Keratinocyte (primary cell): ENCODE data around the gene JUP. TPM values are rescaled to one million over a fixed set of nuclear protein-coding genes. Genes with fewer than 3 reads are reported as not detected.

Experiments used
- DNase-seq: peaks from one replicate; pipeline ENCODE4 v3.0.0-alpha.2; 2011; ENCODE audit warnings: low read depth, missing footprints, low spot score
- FAIRE-seq: peaks from 2 replicates; lab custom pipeline; 2011; peaks lifted over from hg19 to GRCh38; lab: Jason Lieb, UNC
- H2AFZ ChIP-seq: 2 replicates; pipeline ENCODE4 v1.6.0; 2012; ENCODE audit warnings: low read length, control low read depth, inconsistent platforms; ENCODE audit not compliant: control insufficient read depth
- H3K27ac ChIP-seq: 2 replicates; pipeline ENCODE4 v1.5.1; 2011; ENCODE audit warnings: low read length; ENCODE audit not compliant: control insufficient read depth, insufficient read depth
- H3K27me3 ChIP-seq: 3 replicates; pipeline ENCODE4 v1.6.0; 2011; ENCODE audit warnings: low read length; ENCODE audit not compliant: control insufficient read depth, insufficient read depth; ENCODE audit errors: extremely low read depth
- H3K36me3 ChIP-seq, 2 experiments: 2 replicates in 1 of 2; 3 replicates in 1 of 2; pipeline ENCODE4 v1.5.1; 2011; ENCODE audit warnings: low read length in 2 of 2, mild to moderate bottlenecking in 1 of 2; ENCODE audit not compliant: control insufficient read depth in 2 of 2, insufficient read depth in 2 of 2; ENCODE audit errors: extremely low read depth in 1 of 2
- H3K4me1 ChIP-seq: 3 replicates; pipeline ENCODE4 v1.5.1; 2011; ENCODE audit warnings: low read length; ENCODE audit not compliant: control insufficient read depth, insufficient read depth; ENCODE audit errors: extremely low read depth
- H3K4me2 ChIP-seq: 3 replicates; pipeline ENCODE4 v1.6.0; 2011; ENCODE audit warnings: low read depth, low read length; ENCODE audit not compliant: control insufficient read depth, insufficient read depth; ENCODE audit errors: extremely low read depth
- H3K4me3 ChIP-seq, 3 experiments: fragments of 200-600 bp in 1 of 3; sonication (generic) in 1 of 3; 2 replicates in 2 of 3; 3 replicates in 1 of 3; pipeline ENCODE4 v1.5.1; 2011 to 2016; ENCODE audit warnings: low read length in 3 of 3, mild to moderate bottlenecking in 3 of 3, control low read depth in 2 of 3, inconsistent platforms in 1 of 3, low read depth in 1 of 3, mixed read lengths in 1 of 3, mixed run types in 1 of 3, moderate library complexity in 1 of 3; ENCODE audit not compliant: control insufficient read depth in 2 of 3, insufficient read depth in 2 of 3; ENCODE audit errors: extremely low read depth in 1 of 3
- H3K79me2 ChIP-seq: 2 replicates; pipeline ENCODE4 v1.6.0; 2012; ENCODE audit warnings: low read length; ENCODE audit not compliant: control insufficient read depth, insufficient read depth
- H3K9ac ChIP-seq: 3 replicates; pipeline ENCODE4 v1.6.0; 2011; ENCODE audit warnings: low read length; ENCODE audit not compliant: control insufficient read depth, insufficient read depth; ENCODE audit errors: extremely low read depth
- H3K9me1 ChIP-seq: 3 replicates; pipeline ENCODE4 v1.6.0; 2011; ENCODE audit warnings: low read length; ENCODE audit not compliant: control insufficient read depth, insufficient read depth; ENCODE audit errors: extremely low read depth
- H3K9me3 ChIP-seq: 2 replicates; pipeline ENCODE4 v1.5.1; 2012; ENCODE audit warnings: low read depth, low read length; ENCODE audit not compliant: control insufficient read depth
- H4K20me1 ChIP-seq: 3 replicates; pipeline ENCODE4 v1.6.0; 2011; ENCODE audit warnings: low read length; ENCODE audit not compliant: control insufficient read depth, insufficient read depth; ENCODE audit errors: extremely low read depth
- EZH2 ChIP-seq: IDR thresholded peaks from one replicate; pipeline ENCODE4 v1.6.1; 2012; ENCODE audit warnings: inconsistent platforms, mild to moderate bottlenecking, low read length, moderate library complexity
- dilution Hi-C: fragments of 300-500 bp; cut with MboI; formaldehyde crosslinking; loops from one replicate; pipeline ENCODE4 v1.7.0; 2020; ENCODE audit warnings: low sequenced_read_pairs; ENCODE audit not compliant: extremely low pct_ligation_motif_present
- polyA plus RNA-seq, 5 experiments: library from polyadenylated mRNA; depleted of rRNA in 3 of 5; stranded (reverse) in 3 of 5; stranded (forward) in 1 of 5; unstranded in 1 of 5; fragments of >200 nt; gene quantifications; 1 replicate in 1 of 5; 2 replicates in 3 of 5; 3 replicates in 1 of 5; pipeline versions ENCODE4 v1.2.1 to v1.2.3, GENCODE V29; 2011 to 2012; ENCODE audit warnings: missing spikeins in 2 of 5, low read depth in 1 of 5, low replicate concordance in 1 of 5
- TF ChIP-seq, protein P1 (sequence below), 3 experiments: IDR thresholded peaks in 1 of 3; conservative IDR thresholded peaks in 1 of 3; optimal IDR thresholded peaks in 1 of 3; 2 replicates in 2 of 3; 3 replicates in 1 of 3; pipeline versions ENCODE3 to v1.5.1; 2011; ENCODE audit warnings: low read length in 3 of 3, mild to moderate bottlenecking in 3 of 3, moderate library complexity in 2 of 3, control low read depth in 1 of 3, inconsistent platforms in 1 of 3; ENCODE audit not compliant: insufficient read depth in 2 of 3; ENCODE audit errors: extremely low read depth in 1 of 3

Gene JUP
- polyA plus RNA-seq, 1 donor (not counting 4 experiments of a cell fraction or from before 2014, with no cell fraction given), result 152 TPM

DNA sequence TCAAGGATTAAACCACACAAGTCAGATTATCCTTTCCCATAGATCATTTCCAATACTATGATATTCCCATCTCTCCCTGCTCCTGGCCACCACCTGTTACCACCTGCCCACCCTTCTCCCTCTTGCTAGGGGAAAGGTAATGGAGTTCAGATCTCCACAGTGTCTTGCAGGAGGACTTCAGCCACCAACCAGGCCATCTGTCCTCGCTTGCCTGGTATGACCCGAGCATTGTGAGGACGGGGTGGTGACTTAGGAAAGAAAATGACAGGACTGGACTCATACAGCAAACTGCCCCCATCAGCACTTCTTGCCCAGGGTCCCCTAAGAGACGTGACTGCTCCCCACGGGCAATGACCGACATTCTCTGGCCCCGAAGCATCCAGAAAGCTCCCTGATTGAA, 37.1 kb upstream of the JUP start:
- no peak overlapping the region for H2AFZ ChIP-seq
- H3K9me3 ChIP-seq, result no peaks in the 10 kb centered on the region
- H3K4me1 ChIP-seq, result no peaks in the 10 kb centered on the region
- H3K4me3 ChIP-seq, result no peak overlapping the region
- H3K9ac ChIP-seq, result no peak overlapping the region
- TF ChIP-seq EZH2, result no peak
- TF ChIP-seq, protein P1, sequence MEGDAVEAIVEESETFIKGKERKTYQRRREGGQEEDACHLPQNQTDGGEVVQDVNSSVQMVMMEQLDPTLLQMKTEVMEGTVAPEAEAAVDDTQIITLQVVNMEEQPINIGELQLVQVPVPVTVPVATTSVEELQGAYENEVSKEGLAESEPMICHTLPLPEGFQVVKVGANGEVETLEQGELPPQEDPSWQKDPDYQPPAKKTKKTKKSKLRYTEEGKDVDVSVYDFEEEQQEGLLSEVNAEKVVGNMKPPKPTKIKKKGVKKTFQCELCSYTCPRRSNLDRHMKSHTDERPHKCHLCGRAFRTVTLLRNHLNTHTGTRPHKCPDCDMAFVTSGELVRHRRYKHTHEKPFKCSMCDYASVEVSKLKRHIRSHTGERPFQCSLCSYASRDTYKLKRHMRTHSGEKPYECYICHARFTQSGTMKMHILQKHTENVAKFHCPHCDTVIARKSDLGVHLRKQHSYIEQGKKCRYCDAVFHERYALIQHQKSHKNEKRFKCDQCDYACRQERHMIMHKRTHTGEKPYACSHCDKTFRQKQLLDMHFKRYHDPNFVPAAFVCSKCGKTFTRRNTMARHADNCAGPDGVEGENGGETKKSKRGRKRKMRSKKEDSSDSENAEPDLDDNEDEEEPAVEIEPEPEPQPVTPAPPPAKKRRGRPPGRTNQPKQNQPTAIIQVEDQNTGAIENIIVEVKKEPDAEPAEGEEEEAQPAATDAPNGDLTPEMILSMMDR (optimal IDR thresholded peaks at IDR 0.05 in 1 of 3, IDR thresholded peaks at IDR 0.05 in 1 of 3, conservative IDR thresholded peaks at IDR 0.05 in 1 of 3; ENCODE audit: extremely low read depth in 1 of 3, insufficient read depth in 2 of 3, low read length in 3 of 3), result no peak
- H3K36me3 ChIP-seq, result peaks cover 2 to 8% of the 10 kb centered on the region in 2 experiments
- H3K27me3 ChIP-seq, result peaks cover 9% of the 10 kb centered on the region
- H3K9me1 ChIP-seq, result no peaks in the 10 kb centered on the region
- H3K27ac ChIP-seq, result no peak overlapping the region
- no peak for DNase-seq
- no peaks in the 10 kb centered on the region for H3K79me2 ChIP-seq
- no peaks in the 10 kb centered on the region for H4K20me1 ChIP-seq
- H3K4me2 ChIP-seq, result no peak overlapping the region
- FAIRE-seq, result no peak
- dilution Hi-C loops, result no loop called here

DNA sequence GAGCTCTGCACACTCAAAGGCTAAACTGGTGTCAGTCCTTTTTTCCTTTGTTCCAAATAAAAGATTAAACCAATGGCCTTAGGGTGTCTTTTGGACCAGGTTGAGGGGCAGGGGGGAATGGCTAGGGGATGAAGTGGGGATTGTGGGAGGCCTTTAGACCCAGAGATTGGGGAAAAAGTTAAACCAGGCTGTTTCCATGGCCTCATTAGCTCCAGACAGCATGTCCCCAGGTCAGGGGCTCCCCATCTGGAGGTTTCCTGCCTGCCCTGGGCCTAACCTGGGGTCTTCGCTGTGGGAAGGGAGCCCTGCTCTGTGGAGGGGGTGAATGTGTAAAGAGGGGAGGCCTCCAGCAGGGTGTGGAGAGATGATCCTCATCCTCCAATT, 36.6 kb upstream of the JUP start:
- Histone ChIP-seq H3K4me1 (no peaks in the 10 kb centered on the region), H3K36me3 (peaks cover 0 to 8% of the 10 kb centered on the region in 2 experiments), H3K4me3 (no peak overlapping the region), H3K27ac (no peak overlapping the region), H3K79me2 (no peaks in the 10 kb centered on the region), H2AFZ (no peak overlapping the region), H3K27me3 (peaks cover 9% of the 10 kb centered on the region), H3K4me2 (no peak overlapping the region), H3K9me3 (no peaks in the 10 kb centered on the region), H4K20me1 (no peaks in the 10 kb centered on the region), H3K9me1 (no peaks in the 10 kb centered on the region), H3K9ac (no peak overlapping the region)
- no peak for DNase-seq
- TF ChIP-seq, protein P1 (optimal IDR thresholded peaks at IDR 0.05 in 1 of 3, IDR thresholded peaks at IDR 0.05 in 1 of 3, conservative IDR thresholded peaks at IDR 0.05 in 1 of 3; ENCODE audit: extremely low read depth in 1 of 3, insufficient read depth in 2 of 3, low read length in 3 of 3), result no peak
- no peak for TF ChIP-seq EZH2
- FAIRE-seq, result no peak
- dilution Hi-C loops, result no loop called here
